Upper lobe of left lung (tissue), 6 donors: ENCODE data around the gene ATP11A. TPM values are rescaled to one million over a fixed set of nuclear protein-coding genes. Genes with fewer than 3 reads are reported as not detected.
A peak's percentile ranks its signal among the peaks of the same experiment; 100 is the strongest.

ENCODE experiments used
- ATAC-seq, 2 donors: fragments of 200-7000 bp; cut with Tn5 transposase; one replicate each; pipeline ENCODE4 v1.9.1; 2022; ENCODE audit warnings: mild to moderate bottlenecking in 2 of 2, moderate library complexity in 2 of 2; ENCODE audit not compliant: low FRiP score in 2 of 2
- DNase-seq, 2 donors: peaks; one replicate each; pipeline ENCODE4 v3.0.0-alpha.2; 2019 to 2020
- H3K27ac ChIP-seq, 4 donors: fragments of 200-600 bp; sonication (generic); one replicate each; pipeline ENCODE4 v1.5.1; 2016 to 2019
- H3K27me3 ChIP-seq, 4 donors: fragments of 200-600 bp; sonication (generic); one replicate each; pipeline ENCODE4 v1.5.1; 2017 to 2019
- H3K36me3 ChIP-seq, 4 donors: fragments of 200-600 bp; sonication (generic); one replicate each; pipeline ENCODE4 v1.5.1; 2016 to 2019
- H3K4me1 ChIP-seq, 4 donors: fragments of 200-600 bp; sonication (generic); one replicate each; pipeline ENCODE4 v1.5.1; 2018 to 2019
- H3K4me3 ChIP-seq, 4 donors: fragments of 200-600 bp; sonication (generic); one replicate each; pipeline ENCODE4 v1.5.1; 2017 to 2019; ENCODE audit warnings: mild to moderate bottlenecking in 2 of 4, moderate library complexity in 1 of 4
- H3K9me3 ChIP-seq, 4 donors: fragments of 200-600 bp; sonication (generic); one replicate each; pipeline ENCODE4 v1.5.1; 2018 to 2019
- CTCF ChIP-seq, 6 experiments: fragments of 450-650 bp in 4 of 6; fragments of 200-600 bp in 2 of 6; sonication (generic) in 2 of 6; IDR thresholded peaks; one replicate each; pipeline ENCODE4 v1.5.1; 2016 to 2019; ENCODE audit warnings: antibody characterized with exemption in 6 of 6
- EP300 ChIP-seq, 4 donors: sonication (generic); formaldehyde crosslinking; IDR thresholded peaks; one replicate each; pipeline ENCODE4 v1.5.1; 2017; ENCODE audit warnings: antibody characterized with exemption in 4 of 4, control low read depth in 2 of 4
- POLR2A ChIP-seq, 4 donors: fragments of 450-650 bp; IDR thresholded peaks; one replicate each; pipeline ENCODE4 v1.5.1; 2016 to 2017; ENCODE audit warnings: antibody characterized with exemption in 4 of 4, mild to moderate bottlenecking in 2 of 4
- POLR2AphosphoS5 ChIP-seq, 2 donors: sonication (generic); formaldehyde crosslinking; IDR thresholded peaks; one replicate each; pipeline ENCODE4 v1.5.1; 2017; ENCODE audit warnings: antibody characterized with exemption in 2 of 2
- WGBS, 2 donors: methylation state at CpG; one replicate each; pipeline ENCODE4 v1.1.5; 2017 to 2018; 5-methylcytosine and 5-hydroxymethylcytosine counted together
- total RNA-seq, 6 donors: library from RNA; depleted of rRNA in 4 of 6; stranded (reverse); fragments of >200 nt in 4 of 6; gene quantifications; one replicate each; pipeline versions ENCODE4 v1.1.0 to v1.2.1, GENCODE V29; 2016 to 2021
- donor health status: DM: no; HTN: no; CAD: no; lungs with moderate emphysema.
- donor health status: DM: no; HTN: yes; CAD: no; lungs with severe emphysema.

The ATP11A gene
- total RNA-seq, 6 donors from 2014 or later, result 159 to 285 (median 260) TPM

- WGBS, 2 donors, result 91 to 95% methylated on average over 9 of the region's 9 CpGs
These were observed 28.5 kb downstream of the ATP11A start for GRCh38 chr13:112718318-112718717.

GRCh38 chr13:112719016-112719415 lies 29.2 kb downstream of the ATP11A start:
- Histone ChIP-seq H3K36me3 (peaks cover 0 to 3% (median 2%) of the 10 kb centered on the region in 4 donors), H3K27ac (no peak overlapping the region), H3K4me3 (no peak overlapping the region), H3K9me3 (no peaks in the 10 kb centered on the region), H3K4me1 (peaks cover 20 to 51% (median 43%) of the 10 kb centered on the region in 4 donors), H3K27me3 (no peaks in the 10 kb centered on the region)
- WGBS, 2 donors, result 72 to 77% methylated on average over 11 of the region's 11 CpGs
- DNase-seq (no peak), ATAC-seq (no peak)
- TF ChIP-seq EP300 (IDR thresholded peaks at IDR 0.05) (no peak), POLR2A (IDR thresholded peaks at IDR 0.05) (no peak), CTCF (IDR thresholded peaks at IDR 0.05) (no peak), POLR2AphosphoS5 (IDR thresholded peaks at IDR 0.05) (no peak)

More at GRCh38 chr13:112718318-112718717, 28.5 kb downstream of the ATP11A start:
- no peak for TF ChIP-seq POLR2A (IDR thresholded peaks at IDR 0.05)
- TF ChIP-seq EP300 (IDR thresholded peaks at IDR 0.05), result no peak
- no peak for TF ChIP-seq POLR2AphosphoS5 (IDR thresholded peaks at IDR 0.05)
- TF ChIP-seq CTCF (IDR thresholded peaks at IDR 0.05), result no peak
- no peak overlapping the region for H3K27ac ChIP-seq
- H3K36me3 ChIP-seq, result peaks cover 0 to 3% (median 2%) of the 10 kb centered on the region in 4 donors
- DNase-seq (no peak), ATAC-seq (no peak)
- H3K27me3 ChIP-seq, result no peaks in the 10 kb centered on the region
- H3K4me1 ChIP-seq, result peaks cover 24 to 55% (median 43%) of the 10 kb centered on the region in 4 donors
- no peaks in the 10 kb centered on the region for H3K9me3 ChIP-seq
- H3K4me3 ChIP-seq, result no peak overlapping the region

GRCh38 chr13:112719556-112719955 lies 29.7 kb downstream of the ATP11A start:
- Histone ChIP-seq H3K4me3 (no peak overlapping the region), H3K27me3 (no peaks in the 10 kb centered on the region), H3K9me3 (no peaks in the 10 kb centered on the region), H3K27ac (no peak overlapping the region), H3K36me3 (peaks cover 0 to 6% (median 2%) of the 10 kb centered on the region in 4 donors), H3K4me1 (peaks cover 23 to 50% (median 43%) of the 10 kb centered on the region in 4 donors)
- no peak for TF ChIP-seq POLR2A (IDR thresholded peaks at IDR 0.05)
- no peak for TF ChIP-seq POLR2AphosphoS5 (IDR thresholded peaks at IDR 0.05)
- no peak for TF ChIP-seq CTCF (IDR thresholded peaks at IDR 0.05)
- no peak for TF ChIP-seq EP300 (IDR thresholded peaks at IDR 0.05)
- no peak for DNase-seq
- no peak for ATAC-seq
- WGBS, 2 donors, result 73 to 82% methylated on average over 2 of the region's 2 CpGs

- WGBS, 2 donors, result 87 to 94% methylated on average over 17 of the region's 17 CpGs
- TF ChIP-seq EP300 (IDR thresholded peaks at IDR 0.05) (no peak), POLR2A (IDR thresholded peaks at IDR 0.05) (no peak), CTCF (IDR thresholded peaks at IDR 0.05) (no peak), POLR2AphosphoS5 (IDR thresholded peaks at IDR 0.05) (no peak)
These were observed 30.4 kb downstream of the ATP11A start for GRCh38 chr13:112720251-112720650.

GRCh38 chr13:112720814-112721197 lies 31.0 kb downstream of the ATP11A start:
- Histone ChIP-seq H3K4me3 (no peak overlapping the region), H3K36me3 (peaks cover 0 to 6% (median 2%) of the 10 kb centered on the region in 4 donors), H3K27ac (peak overlapping the region; percentile 10 to 75 (median 74)), H3K4me1 (peaks cover 36 to 60% (median 51%) of the 10 kb centered on the region in 4 donors), H3K27me3 (no peaks in the 10 kb centered on the region), H3K9me3 (no peaks in the 10 kb centered on the region)
- no peak for ATAC-seq
- 90 to 93% methylated on average over 8 to 10 of the region's 10 CpGs for WGBS, 2 donors
- no peak for DNase-seq
- TF ChIP-seq POLR2A (IDR thresholded peaks at IDR 0.05), result no peak
- TF ChIP-seq CTCF (IDR thresholded peaks at IDR 0.05), result no peak
- no peak for TF ChIP-seq EP300 (IDR thresholded peaks at IDR 0.05)
- TF ChIP-seq POLR2AphosphoS5 (IDR thresholded peaks at IDR 0.05), result no peak

More at GRCh38 chr13:112720251-112720650, 30.4 kb downstream of the ATP11A start:
- no peak for ATAC-seq
- H3K27me3 ChIP-seq, result no peaks in the 10 kb centered on the region
- peaks cover 30 to 54% (median 48%) of the 10 kb centered on the region in 4 donors for H3K4me1 ChIP-seq
- no peak for DNase-seq
- no peak overlapping the region for H3K4me3 ChIP-seq
- H3K27ac ChIP-seq, result no peak overlapping the region
- H3K9me3 ChIP-seq, result no peaks in the 10 kb centered on the region
- H3K36me3 ChIP-seq, result peaks cover 0 to 6% (median 2%) of the 10 kb centered on the region in 4 donors
